GM18519 (cell line): ENCODE results near the gene DEPDC1.
"Not testable (repeated sequence)": the region's sequence is repeated elsewhere in the genome, so short reads cannot be mapped to it uniquely, and the experiment has no call there.

Experiments used
- ATAC-seq: cut with Tn5 transposase; IDR thresholded peaks from one replicate; pipeline ENCODE4 v1.9.1; 2021; ENCODE audit warnings: mild to moderate bottlenecking, moderate library complexity; ENCODE audit not compliant: unreplicated experiment, low FRiP score

Gene DEPDC1

DNA sequence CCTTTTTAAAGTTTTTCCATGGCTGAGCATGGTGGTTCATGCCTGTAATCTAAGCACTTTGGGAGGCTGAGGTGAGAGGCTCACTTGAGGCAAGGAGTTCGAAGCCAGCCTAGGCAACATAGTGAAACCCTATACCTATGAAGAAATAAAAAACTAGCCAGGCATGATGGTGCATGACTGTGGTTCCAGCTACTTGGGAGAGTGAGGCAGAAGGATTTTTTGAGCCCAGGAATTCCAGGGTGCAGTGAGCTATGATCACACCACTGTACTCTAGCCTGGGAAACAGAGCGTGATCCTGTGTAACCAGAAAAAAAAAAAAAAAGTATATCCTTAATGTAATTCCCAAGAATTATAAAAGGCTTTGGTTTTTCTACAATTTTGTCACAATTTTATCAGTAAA, 17.4 kb downstream of the DEPDC1 start:
- no peak for ATAC-seq

DNA sequence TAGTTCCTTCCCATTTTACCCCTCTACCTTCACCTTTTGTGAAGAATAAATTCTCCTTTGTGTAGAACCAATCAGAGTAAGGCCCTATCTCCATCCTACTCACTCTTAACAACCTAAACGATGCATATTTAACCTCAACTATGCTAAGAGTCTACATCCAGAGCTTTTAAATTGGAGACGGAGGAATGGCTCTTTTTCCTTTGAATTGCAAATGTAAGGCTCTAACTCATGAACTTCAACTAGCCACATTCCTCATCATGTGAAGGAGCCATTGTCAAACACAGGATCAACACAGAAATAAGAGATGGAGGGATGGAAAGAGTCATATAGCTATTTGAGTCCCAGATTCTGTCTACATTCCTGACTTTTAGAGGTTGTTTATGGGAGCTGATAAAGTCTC, 18.2 kb downstream of the DEPDC1 start:
- no peak for ATAC-seq

DNA sequence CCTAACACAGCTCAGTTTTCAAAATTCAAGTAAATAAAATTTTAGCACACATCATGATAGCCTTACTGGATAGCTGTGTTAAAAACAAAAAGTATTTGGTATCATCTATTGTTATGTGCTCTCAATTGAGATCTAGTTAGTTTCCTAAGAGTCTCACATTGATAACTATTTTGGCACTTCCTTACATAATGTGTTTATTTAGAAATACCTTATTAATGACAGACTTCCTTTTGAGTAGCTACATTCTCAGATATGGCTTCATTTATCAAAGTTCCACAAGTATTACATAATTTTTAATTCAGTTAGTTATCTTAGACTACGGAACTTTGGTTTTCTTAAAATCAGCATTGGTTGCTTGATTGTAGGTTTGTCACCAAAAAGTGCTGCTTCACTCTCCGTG, 20.3 kb downstream of the DEPDC1 start:
- not testable (repeated sequence) for ATAC-seq

DNA sequence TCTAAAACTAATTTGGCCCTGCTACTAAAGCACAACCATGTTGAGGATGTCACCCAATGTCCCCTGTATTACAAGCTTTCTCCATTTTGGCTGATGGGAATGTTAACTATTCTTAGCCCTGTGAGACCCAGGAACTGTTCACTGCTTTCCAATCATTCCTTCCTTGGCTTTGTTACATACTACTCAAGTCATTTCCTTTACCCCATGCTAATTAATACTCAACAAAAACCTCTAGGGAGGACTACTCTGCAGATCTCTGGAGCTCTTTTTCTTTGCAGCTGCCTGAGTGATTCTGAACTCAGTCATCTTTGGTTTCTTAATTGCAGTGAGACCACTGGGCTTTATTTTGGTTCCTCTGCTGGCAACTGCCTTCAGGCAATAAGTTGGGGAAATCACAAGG, 23.8 kb downstream of the DEPDC1 start:
- ATAC-seq: no peak

DNA sequence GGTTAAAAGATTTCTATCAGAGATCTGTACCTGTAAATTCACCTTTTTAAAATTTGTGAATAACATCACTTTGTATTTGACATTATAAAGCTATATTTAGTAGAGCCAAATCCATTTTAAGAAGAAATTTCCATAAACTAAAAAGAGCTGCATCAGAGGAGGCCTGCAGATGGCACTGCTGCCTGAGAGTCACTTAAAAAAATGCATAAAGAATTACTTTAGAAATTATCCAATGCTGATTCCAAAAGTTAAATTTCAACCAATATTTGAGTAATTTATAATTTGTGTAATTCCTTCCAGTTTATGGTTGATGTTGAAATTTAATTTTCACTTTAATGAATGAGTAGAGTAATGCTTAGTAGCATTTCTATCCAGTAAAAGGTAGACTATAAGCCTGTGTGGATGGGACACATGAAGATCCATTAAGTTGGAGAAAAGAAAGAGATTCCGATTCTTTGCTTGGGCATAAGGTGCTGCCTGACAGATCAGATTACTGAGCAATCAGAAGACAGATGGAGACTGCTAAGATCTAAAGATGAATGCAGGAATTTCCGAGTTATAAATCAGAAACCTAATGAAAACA, 26.4 kb downstream of the DEPDC1 start:
- ATAC-seq: no peak

DNA sequence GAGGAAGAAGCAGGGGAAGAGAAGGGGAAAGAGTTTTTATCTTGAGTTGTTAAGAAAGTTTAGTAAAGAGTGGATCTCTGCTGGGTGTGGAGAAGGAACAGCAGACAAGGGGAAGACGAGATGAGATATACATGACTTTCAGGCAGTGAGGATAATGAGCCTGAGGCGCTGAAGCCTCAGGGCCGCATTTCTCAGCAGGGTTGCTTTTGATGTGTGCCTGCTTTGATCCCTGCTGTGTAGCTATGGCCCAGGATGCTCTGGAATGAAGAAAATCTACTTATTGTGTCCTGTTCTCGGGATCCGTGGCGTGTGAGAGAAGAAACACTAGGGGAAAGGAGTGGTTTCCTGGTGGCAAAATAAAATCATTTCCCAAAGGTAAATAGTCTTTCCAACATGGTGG, 32.0 kb downstream of the DEPDC1 start:
- no peak for ATAC-seq

DNA sequence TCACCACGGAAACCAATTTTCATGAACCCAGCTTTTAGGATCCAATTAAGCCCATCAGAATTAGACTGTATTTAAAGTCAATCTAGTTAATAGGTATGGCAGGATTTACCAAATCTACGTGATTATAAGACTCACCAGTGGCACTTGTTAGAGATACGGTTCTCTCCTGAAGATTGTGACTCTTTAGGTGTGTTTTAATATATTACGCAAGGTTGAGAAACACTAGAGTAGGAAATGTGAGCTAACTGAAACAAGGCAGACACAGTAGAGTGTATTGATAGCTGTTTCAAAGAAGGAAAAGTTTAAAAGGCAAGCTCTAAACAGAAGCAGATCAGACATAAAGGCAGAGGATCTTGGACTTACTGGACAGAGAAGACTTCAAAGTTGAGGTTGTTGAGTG, 35.9 kb downstream of the DEPDC1 start:
- no peak for ATAC-seq

DNA sequence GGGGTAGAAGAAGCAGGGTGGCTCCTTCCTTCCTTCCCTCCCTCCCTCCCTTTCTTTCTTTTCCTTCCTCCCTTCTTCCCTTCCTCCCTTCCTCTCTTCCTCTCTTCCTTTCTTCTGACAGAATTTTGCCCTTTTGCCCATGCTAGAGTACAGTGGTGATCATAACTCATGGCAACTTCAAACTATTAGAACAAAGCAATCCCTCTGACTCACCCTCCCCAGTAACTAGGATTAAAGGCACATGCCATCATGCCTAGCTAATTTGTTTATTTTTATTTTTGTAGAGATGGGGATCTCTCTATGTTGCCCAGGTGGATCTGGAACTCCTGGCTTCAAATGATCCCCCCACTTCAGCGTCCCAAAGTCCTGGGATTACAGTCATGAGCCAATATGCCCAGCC, 37.1 kb downstream of the DEPDC1 start:
- no peak for ATAC-seq

DNA sequence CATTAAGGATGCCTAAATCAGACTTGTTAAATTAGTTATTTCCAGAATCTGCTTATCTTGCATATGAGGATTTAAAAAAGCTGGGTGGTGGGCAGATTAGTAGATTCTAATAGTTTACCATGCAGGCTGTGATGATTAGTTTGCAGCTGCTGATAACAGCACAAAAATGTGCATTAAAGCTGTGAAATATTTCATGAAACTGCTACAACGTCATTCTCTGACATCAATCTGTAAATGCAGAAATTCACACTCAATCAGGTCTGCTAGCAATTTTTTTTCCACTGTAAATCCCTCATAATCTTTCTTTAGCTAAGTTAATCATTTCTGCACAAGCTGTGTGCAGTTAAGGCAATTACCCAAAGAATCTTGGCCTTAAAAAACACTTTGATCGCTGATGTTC, 37.8 kb downstream of the DEPDC1 start:
- ATAC-seq: no peak

DNA sequence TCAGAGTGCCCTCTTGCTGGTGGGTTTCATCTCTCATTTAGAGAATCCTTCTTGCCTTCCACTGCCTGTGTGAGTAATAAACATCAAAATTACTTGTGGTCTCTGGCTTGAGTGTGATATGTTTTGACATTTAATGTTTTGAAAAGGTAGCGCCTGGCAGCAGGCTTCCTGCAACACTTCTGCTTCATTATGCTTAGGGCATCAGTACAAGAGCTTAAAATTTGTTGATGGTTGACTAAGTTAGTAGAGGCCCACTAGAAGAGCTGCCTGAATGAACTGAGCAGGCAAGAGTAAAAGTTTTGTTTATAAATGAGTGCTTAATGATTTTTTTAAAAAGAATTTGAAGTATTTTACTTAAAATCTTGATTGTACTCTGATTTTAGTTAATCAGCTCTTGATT, 40.7 kb downstream of the DEPDC1 start:
- no peak for ATAC-seq

DNA sequence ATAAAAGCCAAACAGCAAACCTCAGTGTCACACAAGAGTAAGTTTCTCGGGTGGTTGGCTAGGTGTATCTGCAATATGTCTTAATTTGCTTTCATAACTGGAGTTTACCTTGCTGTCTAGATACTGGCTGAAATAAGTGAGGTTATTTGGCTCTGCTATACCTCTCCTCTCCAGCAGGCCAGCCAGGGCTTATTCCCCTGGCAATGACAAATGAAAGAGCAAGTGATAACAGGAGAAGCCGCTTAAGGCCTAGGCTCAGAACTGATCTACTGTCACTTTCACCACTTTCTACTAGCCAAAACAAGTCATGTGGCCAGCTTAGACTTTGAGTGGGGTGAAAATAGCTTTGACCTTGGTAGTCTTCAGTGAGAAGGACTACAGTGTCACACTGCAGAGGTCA, 42.3 kb downstream of the DEPDC1 start:
- peak; percentile 70 for ATAC-seq

DNA sequence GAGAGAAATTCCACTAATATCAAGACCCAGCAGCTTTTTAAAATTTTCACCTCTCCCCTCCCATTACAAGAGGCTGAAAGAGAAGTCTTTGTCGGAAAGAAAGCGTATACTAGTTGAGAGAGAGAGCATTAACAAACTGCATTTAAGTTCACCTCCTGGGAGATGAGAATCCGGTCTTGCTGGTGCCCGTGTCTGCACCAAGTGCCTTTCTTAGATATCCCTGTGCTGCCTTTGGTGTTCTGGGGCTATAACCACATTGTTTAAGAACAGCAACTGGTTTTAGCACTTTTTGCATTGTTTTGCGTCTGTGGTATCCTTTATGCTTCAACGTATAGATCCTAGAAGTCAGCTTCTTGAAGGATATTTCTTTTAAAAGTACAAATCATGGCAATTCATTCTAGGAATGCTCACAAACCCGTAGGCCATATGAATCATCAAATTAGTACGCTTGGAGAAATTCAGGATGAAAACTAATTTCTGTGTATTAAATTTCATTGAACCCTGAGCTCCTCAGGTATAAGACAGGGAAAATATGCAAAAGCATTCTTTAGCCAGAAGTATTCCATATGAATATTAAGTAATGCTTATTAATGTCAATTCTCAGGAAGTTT, 43.7 kb downstream of the DEPDC1 start:
- no peak for ATAC-seq

DNA sequence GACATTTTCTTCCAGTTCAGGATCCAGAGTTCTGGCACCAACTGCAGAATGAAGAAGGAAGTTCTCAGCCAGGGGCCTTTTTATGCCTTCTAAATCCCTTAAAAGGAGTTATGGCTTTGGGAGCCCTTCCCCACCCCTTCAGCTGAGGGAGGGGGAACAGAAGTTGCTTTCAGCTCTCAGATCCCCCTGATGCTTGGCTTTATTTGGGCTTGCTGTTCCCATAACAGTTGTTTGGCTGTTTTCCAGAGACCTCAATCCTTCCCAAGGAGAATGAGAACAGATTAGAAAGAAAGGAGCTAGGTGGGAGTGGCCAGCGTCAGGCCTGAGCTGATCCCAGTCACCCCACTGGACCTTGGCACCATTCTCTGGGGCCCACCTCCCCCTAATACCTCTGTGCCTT, 47.0 kb downstream of the DEPDC1 start, which contains the start of gene RPE65:
Gene RPE65, minus strand, starts transcription at position 54 of the 400 bp plus-strand sequence. Its CDS starts 49 bp downstream, at position 5.
- ATAC-seq: no peak

DNA sequence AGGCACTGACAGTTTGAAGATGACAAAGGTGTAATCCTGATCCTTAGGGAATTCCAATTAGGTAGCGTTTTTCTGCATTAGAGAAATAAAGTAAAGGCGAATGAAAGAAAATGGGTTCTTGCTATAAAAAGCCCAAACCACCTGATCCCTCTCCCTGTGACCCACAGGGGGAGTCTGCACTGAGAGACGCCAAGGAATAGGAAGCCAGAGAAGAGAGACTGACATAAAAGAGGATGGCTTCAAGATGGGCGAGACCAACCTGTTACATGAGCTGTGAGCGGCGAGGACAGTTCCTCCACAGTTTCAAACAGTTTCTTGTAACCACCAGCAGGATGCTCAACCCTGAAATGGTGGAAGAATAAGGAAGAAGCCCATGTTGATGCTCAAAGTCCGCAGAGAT, 48.5 kb downstream of the DEPDC1 start:
- ATAC-seq: no peak

DNA sequence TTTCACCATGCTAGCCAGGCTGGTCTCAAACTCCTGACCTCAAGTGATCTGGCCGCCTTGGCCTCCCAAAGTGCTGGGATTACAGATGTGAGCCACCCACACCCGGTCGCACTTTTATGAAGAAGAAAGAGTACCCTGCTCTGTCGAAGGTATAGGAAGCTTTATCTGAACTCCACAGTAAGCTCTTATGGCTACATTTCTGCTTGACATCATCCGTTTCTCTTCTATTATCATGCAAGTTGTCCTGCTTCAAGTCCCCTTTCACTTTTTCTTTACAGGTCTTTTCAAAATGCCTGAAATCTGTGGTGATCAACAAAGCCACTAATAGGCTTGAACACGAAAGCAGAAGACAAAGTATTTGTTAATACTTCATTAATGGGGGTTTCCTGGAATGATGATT, 51.2 kb downstream of the DEPDC1 start:
- no peak for ATAC-seq

DNA sequence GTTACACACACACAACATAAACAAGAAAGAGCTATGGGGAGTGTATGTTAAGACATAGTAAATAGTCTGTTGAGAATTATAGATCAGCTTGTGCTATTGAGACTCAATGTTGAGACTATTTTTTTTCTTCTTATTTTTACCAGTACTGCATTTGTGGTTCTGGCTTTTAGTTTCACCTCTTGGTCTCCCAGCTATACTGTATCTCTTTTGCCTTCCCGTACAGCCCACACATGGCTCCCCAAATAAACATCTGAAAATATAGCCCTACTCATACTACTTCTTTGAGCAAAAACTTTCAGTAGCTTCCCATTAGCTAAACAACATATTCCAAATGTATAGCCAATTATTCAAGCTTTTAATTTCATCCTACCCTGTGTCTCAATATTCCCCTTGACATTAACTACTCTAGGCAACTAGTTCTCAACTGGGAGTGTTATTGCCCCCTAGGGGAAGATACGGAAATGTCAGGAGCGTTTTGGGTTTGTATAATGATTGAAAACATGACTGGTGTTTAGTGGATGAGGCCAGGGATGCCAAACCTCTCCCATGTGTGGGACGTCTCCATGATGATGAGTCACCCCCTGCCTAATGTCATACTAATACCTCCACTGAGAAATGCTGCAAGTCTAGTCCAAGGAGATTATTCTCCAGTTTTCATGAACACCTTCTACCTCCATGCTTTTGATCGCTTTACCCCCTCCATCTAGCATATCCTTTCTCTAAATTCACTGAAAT, 53.9 kb downstream of the DEPDC1 start:
- peak; percentile 89 for ATAC-seq

DNA sequence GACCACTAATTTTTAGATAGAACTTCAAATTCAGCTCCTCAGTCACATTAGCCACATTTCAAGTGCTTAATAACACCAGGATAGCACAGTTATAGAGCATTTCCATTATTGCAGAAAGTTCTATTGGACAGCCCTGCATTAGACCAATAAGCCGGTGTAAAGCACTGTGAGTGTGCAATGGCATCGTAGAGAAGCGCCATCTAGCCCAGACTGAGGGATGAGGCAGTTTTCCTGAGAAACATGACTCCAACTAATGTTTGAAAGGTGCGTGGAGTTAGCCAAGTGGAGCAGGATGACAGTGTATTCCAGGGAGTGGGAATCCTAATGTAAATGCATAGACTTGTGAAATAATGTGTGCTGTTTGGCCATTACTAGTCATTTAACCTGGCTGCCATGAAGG, 54.9 kb downstream of the DEPDC1 start:
- ATAC-seq: no peak

DNA sequence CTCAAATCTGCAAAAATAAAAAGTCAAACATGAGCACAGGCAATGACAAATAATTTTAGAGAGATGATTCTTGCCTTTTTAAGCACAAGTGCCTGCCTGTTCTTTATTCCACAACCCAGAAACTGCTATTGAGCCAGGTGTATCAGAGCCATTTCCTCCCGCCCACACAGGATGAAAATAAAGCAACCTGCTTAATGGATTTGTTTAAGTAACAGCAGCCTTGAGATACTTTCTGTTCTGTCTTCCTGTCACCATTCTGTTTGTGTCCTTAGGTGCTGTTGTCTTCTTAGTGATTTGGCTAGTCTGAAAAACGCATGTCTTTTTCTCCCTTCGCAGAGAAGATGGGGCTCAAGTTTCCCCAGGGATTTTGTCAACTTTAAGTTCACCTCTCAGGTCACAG, 58.6 kb downstream of the DEPDC1 start:
- peak; percentile 58 for ATAC-seq

DNA sequence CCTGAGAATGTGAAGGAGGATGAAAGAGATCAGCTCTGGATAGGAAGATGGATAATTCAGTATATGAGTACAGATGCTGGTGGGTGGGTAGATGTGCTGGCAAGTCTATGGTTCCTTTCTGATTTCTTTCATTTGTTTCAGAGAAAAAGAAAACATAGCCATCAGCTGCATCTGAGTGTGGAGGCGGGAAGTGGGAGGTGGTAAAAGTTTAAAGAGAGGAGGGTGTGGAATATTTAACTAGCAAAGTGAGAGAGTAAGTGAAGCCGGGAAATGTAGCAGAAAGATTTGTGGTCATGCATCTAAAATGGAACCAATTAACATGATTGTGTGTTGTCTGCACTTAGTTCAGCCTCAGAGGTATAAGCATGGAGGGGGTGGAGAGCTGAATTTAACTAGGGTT, 63.5 kb downstream of the DEPDC1 start:
- no peak for ATAC-seq

DNA sequence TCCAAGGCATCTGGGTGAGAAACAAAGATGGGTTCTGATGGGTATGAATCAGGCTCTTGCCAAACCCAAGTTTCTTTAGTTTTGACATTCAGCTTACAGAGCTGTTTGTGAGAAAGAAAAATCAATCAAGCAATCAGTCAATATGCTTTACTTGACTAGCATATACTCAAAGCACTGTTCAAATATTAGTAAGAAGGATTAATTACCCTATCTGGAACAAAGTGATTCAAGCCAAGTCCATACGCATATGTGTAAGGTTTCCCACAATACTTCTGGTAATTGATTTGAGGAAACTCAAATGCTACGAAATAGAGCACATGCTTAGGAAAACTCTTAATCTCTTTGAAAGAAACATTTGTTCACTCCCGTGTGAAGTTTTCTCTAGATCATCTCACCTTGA, 65.8 kb downstream of the DEPDC1 start:
- no peak for ATAC-seq

DNA sequence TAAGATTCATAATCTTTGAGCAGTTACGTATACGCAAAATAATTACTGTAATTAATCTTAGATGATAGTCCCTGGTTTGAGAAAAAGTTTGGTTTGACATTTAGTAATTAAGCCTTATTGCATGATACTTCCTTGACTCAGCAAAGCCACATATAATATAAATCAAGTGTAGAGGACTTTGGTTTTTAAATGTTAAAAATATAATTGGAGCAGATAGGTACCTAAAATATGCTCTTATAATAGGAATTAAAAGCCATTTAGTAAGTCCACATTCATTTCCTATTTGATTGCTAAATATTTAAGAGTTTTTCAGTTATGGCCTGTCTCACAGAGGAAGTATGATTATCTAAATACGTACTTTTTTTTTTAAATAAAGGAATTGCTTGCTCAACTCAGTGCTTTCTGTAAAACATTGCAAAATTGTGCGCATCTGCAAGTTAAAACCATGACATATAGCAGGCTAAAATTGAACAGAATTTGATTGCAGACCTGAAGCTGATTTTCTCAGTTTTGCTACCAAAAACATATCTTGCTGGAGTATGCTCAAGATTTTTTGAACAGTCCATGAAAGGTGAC, 67.6 kb downstream of the DEPDC1 start:
- no peak for ATAC-seq

DNA sequence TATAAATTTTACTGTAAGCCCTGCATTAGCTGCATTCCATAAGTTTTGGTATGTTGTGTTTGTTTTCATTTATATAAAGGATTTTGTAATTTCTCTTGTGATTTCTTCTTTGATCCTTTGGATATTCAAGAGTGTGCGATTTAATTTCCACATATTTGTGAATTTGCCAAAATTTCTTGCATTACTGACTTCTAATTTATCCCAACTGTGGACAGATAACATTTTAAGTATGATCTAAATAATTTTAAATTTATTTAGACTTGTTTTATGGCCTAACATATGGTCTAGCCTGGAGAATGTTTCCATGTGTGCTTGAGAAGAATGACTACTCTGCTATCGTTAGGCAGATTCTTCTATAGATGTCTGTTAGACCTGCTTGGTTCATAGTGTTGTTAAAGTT, 70.3 kb downstream of the DEPDC1 start:
- ATAC-seq: no peak
